SK-MEL-5 (cell line): Measurements from ENCODE around the gene MYO7A. TPM values are rescaled to one million over a fixed set of nuclear protein-coding genes. Genes with fewer than 3 reads are reported as not detected.
A peak's percentile ranks its signal among the peaks of the same experiment; 100 is the strongest.
"Not testable (repeated sequence)": the region's sequence is repeated elsewhere in the genome, so short reads cannot be mapped to it uniquely, and the experiment has no call there.

Experiments used
- DNase-seq: peaks from one replicate; pipeline ENCODE4 v3.0.0-alpha.2; 2016; ENCODE audit warnings: low read depth, low spot score
- in situ Hi-C: cut with HindIII; loops from 2 replicates; pipeline ENCODE4 v1.10.0; 2016; ENCODE audit warnings: low sequenced_read_pairs, high pct_unique_total_duplicates, low pct_unique_long_range_greater_than_20kb
- total RNA-seq: library from RNA; depleted of rRNA; stranded (reverse); fragments of >200 nt; shearing (Covaris generic); gene quantifications from 2 replicates; pipeline ENCODE4 v1.2.3, GENCODE V29; 2014

MYO7A gene
- total RNA-seq, 1 experiment from 2014 or later: 0.48 TPM

DNA sequence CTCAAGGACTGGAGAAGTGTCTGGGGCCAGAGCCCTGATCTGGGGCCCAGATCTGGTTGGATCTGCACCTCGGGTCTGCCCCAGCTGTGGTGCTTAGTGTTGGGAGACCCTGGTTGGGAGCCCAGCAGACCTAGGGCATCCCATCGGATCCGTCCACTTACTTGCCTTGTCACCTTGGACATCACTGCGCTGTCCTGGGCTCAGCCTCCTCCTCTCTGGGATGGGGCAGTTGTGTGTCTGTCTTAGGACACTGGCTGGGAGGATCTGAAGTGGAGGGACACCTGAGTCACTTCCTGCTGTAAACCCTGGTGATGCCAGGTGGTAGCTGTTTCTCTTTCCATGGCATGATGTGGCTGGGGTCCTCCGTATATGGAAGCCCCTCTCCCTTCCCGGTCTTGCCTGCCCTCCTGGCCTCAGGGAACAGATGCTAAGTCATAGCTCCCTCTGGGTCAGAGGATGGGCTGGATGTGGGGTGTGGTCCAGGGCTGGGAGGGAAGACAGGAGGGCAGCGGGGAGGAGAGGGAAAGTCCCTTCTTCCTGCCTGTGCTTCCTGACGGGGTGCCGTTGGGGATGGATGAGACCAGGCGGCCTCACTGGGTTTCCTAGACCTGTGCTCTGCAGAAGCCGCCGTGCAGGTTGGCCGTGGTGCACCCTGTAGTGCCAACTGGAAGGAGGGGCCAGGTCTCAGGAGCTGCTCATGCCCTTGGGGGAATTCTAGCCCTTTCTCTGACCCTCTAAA, 37.5 kb upstream of the MYO7A start:
- in situ Hi-C loops: no loop called here
- no peak for DNase-seq

- DNase-seq: peak; percentile 73
- in situ Hi-C loops: no loop called here
Measured at GRCh38 chr11:77091146-77091940, 36.7 kb upstream of the MYO7A start.

DNA sequence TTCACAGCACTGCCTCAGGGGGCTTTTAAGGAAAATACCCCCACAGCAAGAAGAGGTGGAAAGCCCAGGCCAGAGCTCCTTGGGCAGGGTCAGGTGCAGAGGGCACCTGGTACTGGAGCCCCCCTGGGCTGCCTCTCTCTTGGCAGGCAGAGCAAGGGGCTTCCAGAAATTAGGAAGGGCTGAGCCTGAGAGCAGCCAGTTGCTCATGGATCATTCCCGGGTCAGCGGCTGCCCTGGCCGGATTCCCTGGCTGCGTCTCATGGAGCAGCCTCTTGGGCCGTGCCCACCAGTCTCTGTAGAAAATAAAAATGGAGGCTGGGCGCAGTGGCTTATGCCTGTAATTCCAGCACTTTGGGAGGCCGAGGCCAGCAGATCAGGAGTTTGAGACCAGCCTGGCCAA, 35.7 kb upstream of the MYO7A start:
- in situ Hi-C loops: no loop called here
- DNase-seq: no peak

DNA sequence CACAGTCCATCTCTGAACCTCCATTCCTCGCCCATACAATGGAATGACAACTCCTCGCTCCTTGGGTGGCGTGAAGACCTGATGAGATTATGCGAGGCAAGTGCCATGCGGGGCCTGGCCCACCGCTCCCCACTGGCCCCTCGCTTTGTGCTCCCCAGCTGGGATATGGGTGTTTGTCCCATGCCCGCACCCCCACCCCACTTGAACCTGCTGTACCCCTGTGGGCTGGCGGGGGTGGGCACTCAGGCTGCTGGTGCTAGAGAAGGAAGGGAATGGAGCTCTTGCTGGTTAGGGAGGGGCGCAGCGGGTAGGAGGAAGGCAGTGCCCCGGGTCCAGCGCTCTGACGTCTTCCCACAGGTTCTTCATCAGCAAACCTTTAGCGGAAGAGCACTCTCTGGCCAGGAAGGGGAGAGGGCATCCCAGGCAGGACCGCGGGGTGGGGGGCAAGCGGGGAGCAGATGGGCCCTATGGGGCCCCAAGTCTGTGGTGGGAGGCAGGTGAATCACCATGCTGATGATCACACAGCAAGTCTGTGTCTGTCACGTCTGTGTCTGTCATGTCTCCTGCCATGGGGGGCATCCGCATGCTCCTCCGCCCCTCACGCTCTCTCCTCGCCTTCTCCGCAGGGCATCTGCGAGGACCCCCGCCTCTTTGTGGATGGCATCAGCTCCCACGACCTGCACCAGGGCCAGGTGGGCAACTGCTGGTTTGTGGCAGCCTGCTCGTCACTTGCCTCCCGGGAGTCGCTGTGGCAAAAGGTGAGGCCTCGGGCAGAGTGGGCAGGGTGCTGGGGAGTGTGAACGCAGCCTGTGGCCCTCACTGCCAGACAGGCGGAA, 34.8 kb upstream of the MYO7A start:
- DNase-seq: no peak
- in situ Hi-C loops: no loop called here

DNA sequence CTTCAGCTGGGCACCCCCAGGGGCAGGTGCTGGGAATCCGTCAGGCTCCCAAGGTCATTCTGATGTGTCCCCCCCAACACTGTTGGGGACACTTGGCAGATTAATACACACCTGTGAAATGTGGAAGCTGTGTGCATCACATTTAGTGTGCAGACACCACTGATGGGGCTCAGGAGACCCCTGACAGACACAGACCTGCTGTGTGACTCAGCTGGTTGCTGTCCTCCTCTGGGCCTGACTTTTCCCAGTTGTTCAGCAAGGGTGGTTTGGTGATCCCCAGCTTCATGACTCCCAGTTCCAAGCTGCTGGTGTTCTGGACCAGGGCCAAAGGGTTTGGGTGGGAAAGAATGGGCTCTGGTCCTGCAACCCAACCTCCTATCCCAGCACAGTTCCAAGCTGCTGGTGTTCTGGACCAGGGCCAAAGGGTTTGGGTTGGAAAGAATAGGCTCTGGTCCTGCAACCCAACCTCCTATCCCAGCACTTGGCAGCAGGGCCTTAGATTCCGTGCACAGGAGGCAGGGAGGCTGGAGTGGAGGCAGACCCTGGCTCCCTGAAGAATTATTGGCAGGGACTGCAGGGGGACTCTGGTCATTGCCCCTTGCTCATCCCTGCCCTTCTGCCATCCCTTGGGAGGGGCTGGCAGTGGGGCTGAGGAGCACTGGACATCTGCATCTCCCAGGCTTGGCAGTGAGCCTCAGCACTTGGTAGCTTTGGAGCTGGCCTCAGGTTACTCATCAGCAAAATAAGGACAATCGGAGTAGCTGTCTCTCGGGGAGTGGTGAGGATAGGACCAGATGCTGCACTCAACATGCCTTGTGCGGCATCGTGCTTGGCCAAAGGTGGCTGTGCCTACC, 33.8 kb upstream of the MYO7A start:
- in situ Hi-C loops: no loop called here
- DNase-seq: no peak

DNA sequence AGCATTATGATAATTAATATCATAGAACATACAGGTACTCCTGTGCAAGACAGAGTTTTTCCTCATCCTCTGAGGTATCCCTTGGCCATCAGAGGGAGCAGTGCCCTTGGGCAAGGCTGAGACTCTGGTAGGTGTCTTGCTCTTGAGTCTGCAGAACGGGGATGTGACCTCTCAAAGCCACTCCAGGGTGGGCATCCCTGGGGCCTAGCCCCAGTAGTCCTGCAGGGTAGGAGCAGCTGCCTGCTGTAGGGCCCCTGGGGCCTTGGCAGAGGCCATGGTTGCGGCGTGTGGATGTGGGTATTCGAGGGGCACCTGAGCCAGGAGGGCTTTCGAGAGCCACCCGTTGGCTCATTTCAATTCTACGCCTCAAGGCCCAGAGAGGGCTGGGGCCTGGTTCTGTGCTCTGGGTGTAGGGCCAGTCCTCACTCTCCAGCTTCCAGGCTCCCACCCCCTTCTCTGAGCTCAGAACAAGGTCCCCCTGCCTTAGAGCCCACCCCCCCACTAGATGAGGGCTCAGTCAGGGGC, 33.1 kb upstream of the MYO7A start:
- in situ Hi-C loops: no loop called here
- no peak for DNase-seq

GRCh38 chr11:77095551-77096490, 32.2 kb upstream of the MYO7A start:
- in situ Hi-C loops: no loop called here
- DNase-seq: no peak

DNA sequence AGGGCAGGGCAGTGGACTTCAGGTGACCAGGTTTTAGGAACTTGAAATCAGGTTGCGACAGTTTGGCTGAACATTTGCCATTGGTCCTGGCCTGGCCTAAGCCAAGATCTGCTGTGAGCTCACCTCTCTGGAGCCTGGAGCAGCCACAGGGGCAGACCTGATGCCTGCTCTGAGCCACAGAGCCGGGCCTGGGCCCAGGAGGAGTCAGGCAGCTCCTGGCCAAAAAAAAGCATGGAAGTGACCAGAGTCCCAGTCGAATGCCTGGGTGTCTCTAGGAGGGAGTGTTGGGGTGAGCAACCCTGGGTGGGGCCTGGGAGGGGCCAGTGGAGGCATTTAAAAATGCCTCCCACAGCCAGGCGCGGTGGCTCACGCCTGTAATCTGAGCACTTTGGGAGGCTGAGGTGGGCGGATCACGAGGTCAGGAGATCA, 31.4 kb upstream of the MYO7A start:
- in situ Hi-C loops: no loop called here
- DNase-seq: no peak

- DNase-seq, in situ Hi-C loops: not testable (repeated sequence)
Measured at GRCh38 chr11:77097180-77097579, 30.9 kb upstream of the MYO7A start.

GRCh38 chr11:77100166-77101042, 27.6 kb upstream of the MYO7A start:
- DNase-seq: no peak
- in situ Hi-C loops: no loop called here

GRCh38 chr11:77101043-77101537, 27.0 kb upstream of the MYO7A start:
- DNase-seq: peak; percentile 47
- in situ Hi-C loops: no loop called here

DNA sequence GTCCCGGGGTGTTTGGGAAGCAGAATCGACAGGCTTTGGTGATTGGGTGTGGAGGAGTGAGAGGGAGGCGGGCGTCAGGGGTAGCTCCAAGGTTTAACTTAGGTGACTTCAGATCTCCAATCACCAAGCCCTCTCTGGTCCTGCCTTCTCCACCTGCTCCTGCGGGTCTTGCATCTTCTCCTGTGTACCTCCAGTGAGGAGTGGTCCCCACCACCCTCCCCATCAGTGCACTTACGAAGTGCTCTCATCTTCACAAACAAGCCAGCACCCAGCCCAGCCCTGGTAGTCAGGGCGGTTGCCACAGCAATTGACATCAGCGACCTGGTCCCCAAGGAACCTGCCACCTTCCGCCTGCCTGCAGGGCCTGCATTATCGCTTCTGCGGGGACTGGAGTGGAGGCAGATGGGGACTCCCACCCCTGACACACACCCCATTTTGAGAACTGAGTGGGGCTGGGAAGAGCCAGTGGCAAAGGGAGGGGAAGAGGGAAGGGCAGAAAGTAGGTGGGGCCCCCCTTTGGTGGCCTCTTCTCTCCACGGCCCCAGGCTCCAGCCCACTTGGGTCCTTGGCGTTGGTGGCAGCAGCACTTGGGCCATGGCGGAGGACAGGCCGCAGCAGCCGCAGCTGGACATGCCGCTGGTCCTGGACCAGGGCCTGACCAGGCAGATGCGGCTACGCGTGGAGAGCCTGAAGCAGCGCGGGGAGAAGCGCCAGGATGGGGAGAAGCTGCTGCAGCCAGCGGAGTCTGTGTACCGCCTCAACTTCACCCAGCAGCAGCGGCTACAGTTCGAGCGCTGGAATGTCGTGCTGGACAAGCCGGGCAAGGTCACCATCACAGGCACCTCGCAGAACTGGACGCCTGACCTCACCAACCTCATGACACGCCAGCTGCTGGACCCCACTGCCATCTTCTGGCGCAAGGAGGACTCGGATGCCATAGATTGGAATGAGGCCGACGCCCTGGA, 25.5 kb upstream of the MYO7A start, which contains the start of gene OMP:
Gene OMP, plus strand, starts transcription at position 595 of the 965 bp plus-strand sequence. Its CDS starts 0 bp downstream, at position 595.
- in situ Hi-C loops: no loop called here

GRCh38 chr11:77103319-77103718, 24.7 kb upstream of the MYO7A start:
- in situ Hi-C loops: no loop called here
- DNase-seq: no peak

More for the DNA sequence above, 25.5 kb upstream of the MYO7A start, which contains the start of gene OMP:
- no peak for DNase-seq

GRCh38 chr11:77104727-77105126, 23.3 kb upstream of the MYO7A start:
- in situ Hi-C loops: no loop called here
- DNase-seq: no peak
